IPS-15b (cell line): ENCODE data around the gene SPOCK1.

Experiments
- H3K27me3 ChIP-seq: one replicate; pipeline ENCODE4 v1.6.1; 2013; ENCODE audit warnings: low read length; ENCODE audit not compliant: control insufficient read depth, insufficient read depth
- H3K36me3 ChIP-seq: one replicate; pipeline ENCODE4 v1.6.1; 2013; ENCODE audit warnings: low read length; ENCODE audit not compliant: control insufficient read depth, insufficient read depth
- H3K4me1 ChIP-seq: one replicate; pipeline ENCODE4 v1.6.1; 2013; ENCODE audit warnings: mild to moderate bottlenecking, low read length; ENCODE audit not compliant: control insufficient read depth, insufficient read depth
- H3K4me3 ChIP-seq: one replicate; pipeline ENCODE4 v1.5.1; 2013; ENCODE audit warnings: low read depth, low read length
- H3K9ac ChIP-seq: one replicate; pipeline ENCODE4 v1.6.1; 2013; ENCODE audit warnings: low read depth, mild to moderate bottlenecking, low read length
- H3K9me3 ChIP-seq: one replicate; pipeline ENCODE4 v1.6.1; 2013; ENCODE audit warnings: mild to moderate bottlenecking, low read length; ENCODE audit not compliant: control insufficient read depth, insufficient read depth

The SPOCK1 gene

GRCh38 chr5:137438932-137439331 lies 60.2 kb downstream of the SPOCK1 start:
- no peaks in the 10 kb centered on the region for H3K4me1 ChIP-seq

GRCh38 chr5:137437774-137438173 lies 61.4 kb downstream of the SPOCK1 start:
- no peaks in the 10 kb centered on the region for H3K9me3 ChIP-seq
- H3K27me3 ChIP-seq = no peaks in the 10 kb centered on the region
- no peaks in the 10 kb centered on the region for H3K36me3 ChIP-seq
- no peak overlapping the region for H3K9ac ChIP-seq
- H3K4me1 ChIP-seq = no peaks in the 10 kb centered on the region
- H3K4me3 ChIP-seq = no peak overlapping the region

More at GRCh38 chr5:137438932-137439331, 60.2 kb downstream of the SPOCK1 start:
- H3K27me3 ChIP-seq = no peaks in the 10 kb centered on the region
- H3K4me3 ChIP-seq = no peak overlapping the region
- no peaks in the 10 kb centered on the region for H3K36me3 ChIP-seq
- no peak overlapping the region for H3K9ac ChIP-seq
- no peaks in the 10 kb centered on the region for H3K9me3 ChIP-seq

GRCh38 chr5:137433539-137433938 lies 65.6 kb downstream of the SPOCK1 start:
- no peaks in the 10 kb centered on the region for H3K27me3 ChIP-seq
- H3K9ac ChIP-seq = no peak overlapping the region
- H3K4me3 ChIP-seq = no peak overlapping the region
- H3K4me1 ChIP-seq = no peaks in the 10 kb centered on the region
- H3K9me3 ChIP-seq = no peaks in the 10 kb centered on the region
- no peaks in the 10 kb centered on the region for H3K36me3 ChIP-seq

GRCh38 chr5:137432376-137432775 lies 66.8 kb downstream of the SPOCK1 start:
- H3K4me3 ChIP-seq = no peak overlapping the region
- H3K9ac ChIP-seq = no peak overlapping the region

GRCh38 chr5:137431051-137431450 lies 68.1 kb downstream of the SPOCK1 start:
- Histone ChIP-seq H3K9ac (no peak overlapping the region), H3K4me1 (no peaks in the 10 kb centered on the region), H3K36me3 (no peaks in the 10 kb centered on the region), H3K9me3 (no peaks in the 10 kb centered on the region), H3K27me3 (no peaks in the 10 kb centered on the region), H3K4me3 (no peak overlapping the region)

More at GRCh38 chr5:137432376-137432775, 66.8 kb downstream of the SPOCK1 start:
- Histone ChIP-seq H3K4me1 (no peaks in the 10 kb centered on the region), H3K36me3 (no peaks in the 10 kb centered on the region), H3K9me3 (no peaks in the 10 kb centered on the region), H3K27me3 (no peaks in the 10 kb centered on the region)

GRCh38 chr5:137415231-137415681 lies 83.9 kb downstream of the SPOCK1 start:
- no peak overlapping the region for H3K4me3 ChIP-seq
- H3K4me1 ChIP-seq = no peaks in the 10 kb centered on the region
- no peaks in the 10 kb centered on the region for H3K36me3 ChIP-seq
- H3K9me3 ChIP-seq = no peaks in the 10 kb centered on the region
- no peaks in the 10 kb centered on the region for H3K27me3 ChIP-seq
- H3K9ac ChIP-seq = no peak overlapping the region

- Histone ChIP-seq H3K4me1 (no peaks in the 10 kb centered on the region), H3K9ac (no peak overlapping the region), H3K27me3 (no peaks in the 10 kb centered on the region), H3K36me3 (no peaks in the 10 kb centered on the region), H3K4me3 (no peak overlapping the region), H3K9me3 (no peaks in the 10 kb centered on the region)
These were observed 84.9 kb downstream of the SPOCK1 start for GRCh38 chr5:137414112-137414755.

- no peak overlapping the region for H3K9ac ChIP-seq
- H3K36me3 ChIP-seq = no peaks in the 10 kb centered on the region
- H3K4me1 ChIP-seq = no peaks in the 10 kb centered on the region
- H3K27me3 ChIP-seq = no peaks in the 10 kb centered on the region
- H3K4me3 ChIP-seq = no peak overlapping the region
- no peaks in the 10 kb centered on the region for H3K9me3 ChIP-seq
These were observed 87.0 kb downstream of the SPOCK1 start for GRCh38 chr5:137412136-137412535.

GRCh38 chr5:137410234-137411010 lies 88.7 kb downstream of the SPOCK1 start:
- no peaks in the 10 kb centered on the region for H3K36me3 ChIP-seq
- H3K27me3 ChIP-seq = no peaks in the 10 kb centered on the region
- no peak overlapping the region for H3K9ac ChIP-seq
- no peaks in the 10 kb centered on the region for H3K4me1 ChIP-seq
- no peaks in the 10 kb centered on the region for H3K9me3 ChIP-seq
- no peak overlapping the region for H3K4me3 ChIP-seq

GRCh38 chr5:137409736-137410135 lies 89.4 kb downstream of the SPOCK1 start:
- Histone ChIP-seq H3K27me3 (no peaks in the 10 kb centered on the region), H3K9ac (no peak overlapping the region), H3K9me3 (no peaks in the 10 kb centered on the region), H3K4me1 (no peaks in the 10 kb centered on the region), H3K36me3 (no peaks in the 10 kb centered on the region), H3K4me3 (no peak overlapping the region)

GRCh38 chr5:137407090-137407489 lies 92.0 kb downstream of the SPOCK1 start:
- H3K9ac ChIP-seq = no peak overlapping the region
- H3K9me3 ChIP-seq = no peaks in the 10 kb centered on the region
- H3K4me1 ChIP-seq = no peaks in the 10 kb centered on the region
- H3K36me3 ChIP-seq = no peaks in the 10 kb centered on the region
- no peaks in the 10 kb centered on the region for H3K27me3 ChIP-seq
- H3K4me3 ChIP-seq = no peak overlapping the region

GRCh38 chr5:137405393-137405792 lies 93.7 kb downstream of the SPOCK1 start:
- no peaks in the 10 kb centered on the region for H3K36me3 ChIP-seq
- no peaks in the 10 kb centered on the region for H3K27me3 ChIP-seq
- no peak overlapping the region for H3K4me3 ChIP-seq
- H3K9ac ChIP-seq = no peak overlapping the region
- H3K4me1 ChIP-seq = no peaks in the 10 kb centered on the region
- H3K9me3 ChIP-seq = no peaks in the 10 kb centered on the region
